Uterus (tissue), 2 donors: ENCODE measurements around the gene TMF1.

Experiments used
- CTCF ChIP-seq, 4 experiments: fragments of 200-600 bp in 2 of 4; fragments of 450-650 bp in 2 of 4; sonication (generic) in 2 of 4; IDR thresholded peaks; one replicate each; pipeline ENCODE4 v1.5.1; 2016 to 2019; ENCODE audit warnings: antibody characterized with exemption in 4 of 4, mild to moderate bottlenecking in 2 of 4, moderate library complexity in 1 of 4
- POLR2A ChIP-seq, 2 donors: fragments of 450-650 bp; IDR thresholded peaks; one replicate each; pipeline ENCODE4 v1.6.1; 2016; ENCODE audit warnings: antibody characterized with exemption in 2 of 2, mild to moderate bottlenecking in 1 of 2, moderate library complexity in 1 of 2

GRCh38 chr3:69051756-69052471 lies at the start of gene TMF1:
- TF ChIP-seq CTCF (IDR thresholded peaks at IDR 0.05) (no peak), POLR2A (IDR thresholded peaks at IDR 0.05) (peak; percentile 75 to 83)
